HL-60 (cell line): Measurements from ENCODE around the gene SMCO2.

Source experiments
- DNase-seq, 2 experiments: peaks; one replicate each; pipeline ENCODE4 v3.0.0-alpha.2; 2010 to 2020; ENCODE audit warnings: low read depth in 1 of 2, low spot score in 1 of 2
- H3K27ac ChIP-seq: fragments of 250-450 bp; sonication (Bioruptor Pico); replicated peaks from 2 replicates; pipeline ENCODE4 v1.5.1; 2020; ENCODE audit warnings: mild to moderate bottlenecking, moderate library complexity
- H3K27me3 ChIP-seq: fragments of 250-450 bp; sonication (Bioruptor Pico); 2 replicates; pipeline ENCODE4 v1.5.1; 2021; ENCODE audit warnings: mild to moderate bottlenecking, moderate library complexity; ENCODE audit not compliant: insufficient read depth, poor library complexity, severe bottlenecking
- H3K4me3 ChIP-seq: replicated peaks from 2 replicates; pipeline ENCODE4 v1.5.1; 2011; ENCODE audit warnings: mild to moderate bottlenecking, control low read depth, low read length; ENCODE audit not compliant: insufficient read depth
- GABPA ChIP-seq: IDR thresholded peaks from 2 replicates; pipeline ENCODE4 v1.6.1; 2012; ENCODE audit warnings: low read depth
- POLR2AphosphoS5 ChIP-seq: IDR thresholded peaks from 2 replicates; pipeline ENCODE4 v1.6.1; 2012; ENCODE audit warnings: low read depth
- SPI1 ChIP-seq: IDR thresholded peaks from 2 replicates; pipeline ENCODE4 v1.6.1; 2012; ENCODE audit warnings: low read depth, mild to moderate bottlenecking, borderline replicate concordance
- TF ChIP-seq, protein P1 (sequence below): IDR thresholded peaks from 2 replicates; pipeline ENCODE4 v1.6.1; 2012; ENCODE audit warnings: low read depth; ENCODE audit not compliant: insufficient replicate concordance
- TF ChIP-seq, protein P2 (sequence below): IDR thresholded peaks from one replicate; pipeline ENCODE4 v1.5.1; 2011; ENCODE audit warnings: low read length, control low read depth, inconsistent platforms; ENCODE audit not compliant: insufficient read depth

Gene SMCO2

GRCh38 chr12:27524494-27524835 lies 77.9 kb downstream of the SMCO2 start:
- Histone ChIP-seq H3K27ac (no peak overlapping the region), H3K27me3 (peaks cover under 1% of the 10 kb centered on the region), H3K4me3 (peak overlapping the region; percentile 96)
- TF ChIP-seq GABPA (no peak), POLR2AphosphoS5 (no peak), SPI1 (no peak)
- TF ChIP-seq, protein P1, sequence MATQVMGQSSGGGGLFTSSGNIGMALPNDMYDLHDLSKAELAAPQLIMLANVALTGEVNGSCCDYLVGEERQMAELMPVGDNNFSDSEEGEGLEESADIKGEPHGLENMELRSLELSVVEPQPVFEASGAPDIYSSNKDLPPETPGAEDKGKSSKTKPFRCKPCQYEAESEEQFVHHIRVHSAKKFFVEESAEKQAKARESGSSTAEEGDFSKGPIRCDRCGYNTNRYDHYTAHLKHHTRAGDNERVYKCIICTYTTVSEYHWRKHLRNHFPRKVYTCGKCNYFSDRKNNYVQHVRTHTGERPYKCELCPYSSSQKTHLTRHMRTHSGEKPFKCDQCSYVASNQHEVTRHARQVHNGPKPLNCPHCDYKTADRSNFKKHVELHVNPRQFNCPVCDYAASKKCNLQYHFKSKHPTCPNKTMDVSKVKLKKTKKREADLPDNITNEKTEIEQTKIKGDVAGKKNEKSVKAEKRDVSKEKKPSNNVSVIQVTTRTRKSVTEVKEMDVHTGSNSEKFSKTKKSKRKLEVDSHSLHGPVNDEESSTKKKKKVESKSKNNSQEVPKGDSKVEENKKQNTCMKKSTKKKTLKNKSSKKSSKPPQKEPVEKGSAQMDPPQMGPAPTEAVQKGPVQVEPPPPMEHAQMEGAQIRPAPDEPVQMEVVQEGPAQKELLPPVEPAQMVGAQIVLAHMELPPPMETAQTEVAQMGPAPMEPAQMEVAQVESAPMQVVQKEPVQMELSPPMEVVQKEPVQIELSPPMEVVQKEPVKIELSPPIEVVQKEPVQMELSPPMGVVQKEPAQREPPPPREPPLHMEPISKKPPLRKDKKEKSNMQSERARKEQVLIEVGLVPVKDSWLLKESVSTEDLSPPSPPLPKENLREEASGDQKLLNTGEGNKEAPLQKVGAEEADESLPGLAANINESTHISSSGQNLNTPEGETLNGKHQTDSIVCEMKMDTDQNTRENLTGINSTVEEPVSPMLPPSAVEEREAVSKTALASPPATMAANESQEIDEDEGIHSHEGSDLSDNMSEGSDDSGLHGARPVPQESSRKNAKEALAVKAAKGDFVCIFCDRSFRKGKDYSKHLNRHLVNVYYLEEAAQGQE: no peak
- TF ChIP-seq, protein P2, sequence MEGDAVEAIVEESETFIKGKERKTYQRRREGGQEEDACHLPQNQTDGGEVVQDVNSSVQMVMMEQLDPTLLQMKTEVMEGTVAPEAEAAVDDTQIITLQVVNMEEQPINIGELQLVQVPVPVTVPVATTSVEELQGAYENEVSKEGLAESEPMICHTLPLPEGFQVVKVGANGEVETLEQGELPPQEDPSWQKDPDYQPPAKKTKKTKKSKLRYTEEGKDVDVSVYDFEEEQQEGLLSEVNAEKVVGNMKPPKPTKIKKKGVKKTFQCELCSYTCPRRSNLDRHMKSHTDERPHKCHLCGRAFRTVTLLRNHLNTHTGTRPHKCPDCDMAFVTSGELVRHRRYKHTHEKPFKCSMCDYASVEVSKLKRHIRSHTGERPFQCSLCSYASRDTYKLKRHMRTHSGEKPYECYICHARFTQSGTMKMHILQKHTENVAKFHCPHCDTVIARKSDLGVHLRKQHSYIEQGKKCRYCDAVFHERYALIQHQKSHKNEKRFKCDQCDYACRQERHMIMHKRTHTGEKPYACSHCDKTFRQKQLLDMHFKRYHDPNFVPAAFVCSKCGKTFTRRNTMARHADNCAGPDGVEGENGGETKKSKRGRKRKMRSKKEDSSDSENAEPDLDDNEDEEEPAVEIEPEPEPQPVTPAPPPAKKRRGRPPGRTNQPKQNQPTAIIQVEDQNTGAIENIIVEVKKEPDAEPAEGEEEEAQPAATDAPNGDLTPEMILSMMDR: no peak
- DNase-seq: no peak

- DNase-seq: no peak
- no peaks in the 10 kb centered on the region for H3K27me3 ChIP-seq
- TF ChIP-seq, protein P2: no peak
- TF ChIP-seq POLR2AphosphoS5 (no peak), GABPA (no peak), SPI1 (no peak)
- TF ChIP-seq, protein P1: no peak
- H3K27ac ChIP-seq: no peak overlapping the region
- H3K4me3 ChIP-seq: peak overlapping the region; percentile 96
These were observed 78.6 kb downstream of the SMCO2 start for GRCh38 chr12:27524839-27525753.

- no peak for DNase-seq
- Histone ChIP-seq H3K27ac (no peak overlapping the region), H3K4me3 (no peak overlapping the region), H3K27me3 (no peaks in the 10 kb centered on the region)
- TF ChIP-seq GABPA (no peak), POLR2AphosphoS5 (no peak), SPI1 (no peak)
- TF ChIP-seq, protein P1: no peak
- TF ChIP-seq, protein P2: no peak
These were observed 81.0 kb downstream of the SMCO2 start for GRCh38 chr12:27527512-27527911.
